Fibroblast of lung (primary cell): ENCODE measurements around the gene TBX21. TPM values are rescaled to one million over a fixed set of nuclear protein-coding genes. Genes with fewer than 3 reads are reported as not detected.

Experiments
- DNase-seq, 2 donors: peaks; one replicate each; pipeline versions ENCODE4 v3.0.0 to v3.0.0-alpha.2; 2010; ENCODE audit warnings: low read depth in 2 of 2
- H2AFZ ChIP-seq: 2 replicates; pipeline ENCODE4 v1.5.1; 2012; ENCODE audit warnings: low read length, control low read depth, inconsistent platforms
- H3K27ac ChIP-seq: 2 replicates; pipeline ENCODE4 v1.5.1; 2011; ENCODE audit warnings: low read length, control low read depth; ENCODE audit not compliant: insufficient read depth
- H3K27me3 ChIP-seq: 2 replicates; pipeline ENCODE4 v1.5.1; 2011; ENCODE audit warnings: mild to moderate bottlenecking, low read length; ENCODE audit not compliant: control insufficient read depth, insufficient read depth
- H3K36me3 ChIP-seq: 2 replicates; pipeline ENCODE4 v1.5.1; 2011; ENCODE audit warnings: low read length; ENCODE audit not compliant: control insufficient read depth, insufficient read depth
- H3K4me1 ChIP-seq: 2 replicates; pipeline ENCODE4 v1.5.1; 2011; ENCODE audit warnings: low read length; ENCODE audit not compliant: control insufficient read depth, insufficient read depth; ENCODE audit errors: extremely low read depth
- H3K4me2 ChIP-seq: 2 replicates; pipeline ENCODE4 v1.5.1; 2011; ENCODE audit warnings: low read length, control low read depth; ENCODE audit not compliant: insufficient read depth; ENCODE audit errors: extremely low read depth
- H3K4me3 ChIP-seq, 4 experiments: fragments of 200-600 bp in 1 of 4; sonication (generic) in 1 of 4; replicated peaks in 1 of 4; 2 replicates each; pipeline ENCODE4 v1.5.1; 2011 to 2016; ENCODE audit warnings: low read length in 4 of 4, low read depth in 3 of 4, mild to moderate bottlenecking in 3 of 4, control low read depth in 2 of 4, inconsistent platforms in 1 of 4, mixed read lengths in 1 of 4; ENCODE audit not compliant: insufficient read depth in 1 of 4; ENCODE audit errors: control extremely low read depth in 1 of 4
- H3K79me2 ChIP-seq: 2 replicates; pipeline ENCODE4 v1.5.1; 2012; ENCODE audit warnings: mild to moderate bottlenecking, low read length, inconsistent platforms; ENCODE audit not compliant: control insufficient read depth, insufficient read depth
- H3K9ac ChIP-seq: 2 replicates; pipeline ENCODE4 v1.5.1; 2011; ENCODE audit warnings: mild to moderate bottlenecking, low read length, control low read depth; ENCODE audit not compliant: insufficient read depth
- H3K9me3 ChIP-seq: 2 replicates; pipeline ENCODE4 v1.5.1; 2012; ENCODE audit warnings: low read depth, low read length; ENCODE audit not compliant: control insufficient read depth, insufficient read depth
- H4K20me1 ChIP-seq: 2 replicates; pipeline ENCODE4 v1.5.1; 2011; ENCODE audit warnings: low read length; ENCODE audit not compliant: control insufficient read depth, insufficient read depth; ENCODE audit errors: extremely low read depth
- CTCF ChIP-seq, 2 donors: IDR thresholded peaks in 1 of 2; conservative IDR thresholded peaks in 1 of 2; 1 replicate in 1 of 2; 2 replicates in 1 of 2; pipeline ENCODE4 v1.5.1; 2011 to 2012; ENCODE audit warnings: low read length in 2 of 2, control low read depth in 1 of 2, inconsistent platforms in 1 of 2, low read depth in 1 of 2, mild to moderate bottlenecking in 1 of 2
- EZH2 ChIP-seq: IDR thresholded peaks from 2 replicates; pipeline ENCODE4 v1.5.1; 2012; ENCODE audit warnings: low read length, control low read depth, mild to moderate bottlenecking; ENCODE audit errors: missing control alignments
- polyA plus RNA-seq, 2 donors: library from polyadenylated mRNA; depleted of rRNA in 1 of 2; stranded (reverse) in 1 of 2; unstranded in 1 of 2; fragments of >200 nt; gene quantifications; 2 replicates each; pipeline ENCODE4 v1.2.1, GENCODE V29; 2011 to 2012; ENCODE audit warnings: missing spikeins in 1 of 2
- total RNA-seq: library from RNA; depleted of rRNA; stranded (reverse); fragments of >200 nt; gene quantifications from 2 replicates; pipeline ENCODE4 v1.2.1, GENCODE V29; 2014

TBX21 gene
- total and polyA plus RNA-seq, 2 donors (not counting 1 experiment from before 2014, with no cell fraction given): not detected

GRCh38 chr17:47692137-47692894 is 40.7 kb upstream of the TBX21 start:
- Histone ChIP-seq H3K9ac (no peak overlapping the region), H4K20me1 (no peaks in the 10 kb centered on the region), H3K36me3 (no peaks in the 10 kb centered on the region), H3K4me2 (no peak overlapping the region), H3K27me3 (peaks cover 7% of the 10 kb centered on the region), H3K4me3 (no peak overlapping the region), H2AFZ (no peak overlapping the region), H3K27ac (no peak overlapping the region), H3K4me1 (peaks cover 7% of the 10 kb centered on the region), H3K79me2 (no peaks in the 10 kb centered on the region), H3K9me3 (no peaks in the 10 kb centered on the region)
- no peak for DNase-seq
- TF ChIP-seq CTCF (conservative IDR thresholded peaks at IDR 0.05 in 1 of 2, IDR thresholded peaks at IDR 0.05 in 1 of 2; ENCODE audit: low read depth in 1 of 2, low read length in 2 of 2): no peak
- TF ChIP-seq EZH2: no peak

GRCh38 chr17:47692895-47693730 is 39.9 kb upstream of the TBX21 start:
- Histone ChIP-seq H3K9me3 (no peaks in the 10 kb centered on the region), H3K4me1 (peaks cover 4% of the 10 kb centered on the region), H4K20me1 (no peaks in the 10 kb centered on the region), H3K4me2 (peak overlapping the region; percentile 47), H3K27me3 (peaks cover 7% of the 10 kb centered on the region), H3K27ac (no peak overlapping the region), H2AFZ (no peak overlapping the region), H3K79me2 (no peaks in the 10 kb centered on the region), H3K36me3 (no peaks in the 10 kb centered on the region), H3K4me3 (peak overlapping the region in 3 of 4 experiments; percentile 34 to 75 (median 57)), H3K9ac (peak overlapping the region; percentile 42)
- TF ChIP-seq EZH2: no peak
- TF ChIP-seq CTCF (conservative IDR thresholded peaks at IDR 0.05 in 1 of 2, IDR thresholded peaks at IDR 0.05 in 1 of 2; ENCODE audit: low read depth in 1 of 2, low read length in 2 of 2): no peak
- no peak for DNase-seq
